ENCODE measurements around the gene GUCY1A2.

GUCY1A2 gene

DNA sequence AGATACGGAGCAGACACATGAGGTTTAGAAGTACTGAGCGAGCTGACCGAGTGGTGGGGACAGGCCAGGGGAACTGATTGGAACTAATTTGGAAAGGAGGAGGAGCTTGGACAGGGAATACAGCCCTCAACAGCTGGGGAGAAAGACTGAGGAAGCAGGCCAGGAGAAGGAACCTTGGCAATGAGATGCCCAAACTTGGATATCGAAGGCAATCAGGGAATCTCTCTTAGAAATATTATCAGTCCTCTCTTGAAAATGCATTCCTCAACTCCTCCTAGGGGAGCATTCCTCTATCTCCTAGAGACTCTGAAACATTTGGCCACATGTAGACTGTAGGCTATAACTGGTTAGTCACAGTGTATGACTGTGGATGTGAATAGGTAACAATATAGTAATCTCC lies 284.6 kb downstream of the GUCY1A2 start:
- DNase-seq (ENCODE audit: low read depth), result no peak

- DNase-seq (ENCODE audit: low read depth), result no peak
Measured at GRCh38 chr11:106728859-106729258, 289.4 kb downstream of the GUCY1A2 start.

- no peak for DNase-seq (ENCODE audit: low read depth)
Measured at GRCh38 chr11:106728379-106728778, 289.9 kb downstream of the GUCY1A2 start.

GRCh38 chr11:106727256-106727655 lies 291.0 kb downstream of the GUCY1A2 start:
- no peak for DNase-seq (ENCODE audit: low read depth)

- DNase-seq (ENCODE audit: low read depth), result no peak
Measured at GRCh38 chr11:106724293-106724892, 293.9 kb downstream of the GUCY1A2 start.

DNA sequence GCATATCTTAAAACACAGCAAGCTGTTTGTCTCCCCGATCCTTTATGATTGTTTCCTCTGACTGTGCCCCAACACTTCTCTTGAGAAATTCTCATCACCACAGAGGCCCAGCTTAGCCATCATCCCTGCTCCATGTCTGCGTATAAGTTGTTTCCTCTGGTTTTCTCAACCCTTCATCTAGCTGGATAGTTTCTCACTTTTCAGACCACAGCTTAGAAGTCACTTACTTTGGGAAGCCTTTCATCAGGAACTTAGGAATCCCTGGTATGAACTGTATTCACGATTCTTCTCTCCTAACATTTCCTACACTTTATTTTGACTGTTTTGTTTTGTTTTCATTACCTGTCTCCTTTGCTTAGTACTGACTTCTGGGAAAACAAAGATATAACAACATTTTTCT lies 295.2 kb downstream of the GUCY1A2 start:
- DNase-seq (ENCODE audit: low read depth), result no peak

GRCh38 chr11:106717222-106717621 lies 301.1 kb downstream of the GUCY1A2 start:
- no peak for DNase-seq (ENCODE audit: low read depth)

- DNase-seq (ENCODE audit: low read depth), result no peak
Measured at GRCh38 chr11:106714199-106714598, 304.1 kb downstream of the GUCY1A2 start.

- DNase-seq (ENCODE audit: low read depth), result no peak
Measured at GRCh38 chr11:106708348-106708747, 309.9 kb downstream of the GUCY1A2 start.

- DNase-seq (ENCODE audit: low read depth), result no peak
Measured at GRCh38 chr11:106706355-106706754, 311.9 kb downstream of the GUCY1A2 start.

- DNase-seq (ENCODE audit: low read depth), result no peak
Measured at GRCh38 chr11:106702805-106703204, 315.5 kb downstream of the GUCY1A2 start.

DNA sequence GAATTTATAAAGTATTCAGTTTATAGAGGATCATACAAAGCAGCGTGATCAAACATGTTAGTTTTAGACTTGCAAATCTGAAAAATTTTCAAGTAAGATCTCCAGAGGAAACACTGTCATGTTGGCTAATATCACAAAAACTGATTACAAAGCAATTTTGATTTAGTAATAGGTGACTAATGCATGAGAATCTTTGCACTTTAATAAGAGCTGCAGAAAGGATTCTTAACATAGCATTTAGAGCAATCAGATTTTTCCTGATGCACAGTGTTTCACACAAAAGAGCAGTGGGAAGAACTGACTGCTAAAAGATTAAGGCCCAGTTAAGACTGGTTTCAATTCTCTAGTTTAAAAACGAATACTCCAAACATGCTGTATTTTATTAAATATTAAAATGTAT lies 321.2 kb downstream of the GUCY1A2 start:
- no peak for DNase-seq (ENCODE audit: low read depth)

- DNase-seq (ENCODE audit: low read depth), result no peak
Measured at GRCh38 chr11:106695506-106695905, 322.8 kb downstream of the GUCY1A2 start.

DNA sequence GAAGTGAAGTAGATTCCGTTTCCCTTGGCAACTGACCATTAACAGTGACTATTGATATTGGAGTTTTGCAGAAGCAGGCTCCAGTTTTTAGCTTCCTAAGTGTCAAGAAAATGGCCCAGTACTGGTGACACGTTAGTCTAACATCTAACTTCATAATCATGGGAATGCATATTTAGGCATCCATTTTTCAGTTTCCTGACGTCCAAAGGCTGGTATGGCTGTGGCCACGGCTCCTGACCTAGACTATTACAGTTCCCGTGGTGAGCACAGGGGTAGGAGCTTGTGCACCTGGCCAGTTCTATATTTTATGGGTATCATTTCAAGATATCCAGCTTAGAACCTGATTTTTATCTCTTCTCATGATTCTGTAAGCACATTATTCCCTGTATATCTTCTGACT lies 323.8 kb downstream of the GUCY1A2 start:
- no peak for DNase-seq (ENCODE audit: low read depth)

DNA sequence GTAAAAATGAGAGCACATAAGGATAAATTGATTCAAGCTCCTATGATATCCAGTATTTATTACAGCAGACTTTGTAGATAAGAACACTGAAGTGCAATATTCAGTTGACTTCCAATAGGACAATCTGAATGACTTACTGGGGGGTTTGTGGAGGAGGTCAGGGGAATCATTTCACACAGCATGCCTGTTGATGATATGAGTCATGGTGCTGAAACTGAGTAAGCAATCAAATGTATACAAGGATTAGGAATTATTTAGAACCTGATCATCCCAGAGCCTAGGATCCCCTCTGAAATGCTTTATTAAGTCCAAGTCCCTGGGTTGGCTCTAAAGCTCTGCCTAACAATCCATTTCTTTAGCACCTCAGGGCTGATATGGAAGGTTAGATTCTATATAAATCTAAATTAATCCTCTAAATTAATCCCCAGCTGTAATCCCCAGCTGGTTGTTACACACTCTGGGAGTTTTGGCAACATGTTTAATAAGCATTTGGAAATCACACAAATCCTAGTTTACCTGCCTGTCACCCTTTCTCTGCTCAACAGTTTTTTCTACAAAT lies 326.4 kb downstream of the GUCY1A2 start:
- DNase-seq (ENCODE audit: low read depth), result no peak

GRCh38 chr11:106690923-106691322 lies 327.4 kb downstream of the GUCY1A2 start:
- DNase-seq (ENCODE audit: low read depth), result no peak

GRCh38 chr11:106684944-106685343 lies 333.3 kb downstream of the GUCY1A2 start:
- no peak for DNase-seq (ENCODE audit: low read depth)

- DNase-seq (ENCODE audit: low read depth), result no peak
Measured at GRCh38 chr11:106683435-106683834, 334.8 kb downstream of the GUCY1A2 start.

DNA sequence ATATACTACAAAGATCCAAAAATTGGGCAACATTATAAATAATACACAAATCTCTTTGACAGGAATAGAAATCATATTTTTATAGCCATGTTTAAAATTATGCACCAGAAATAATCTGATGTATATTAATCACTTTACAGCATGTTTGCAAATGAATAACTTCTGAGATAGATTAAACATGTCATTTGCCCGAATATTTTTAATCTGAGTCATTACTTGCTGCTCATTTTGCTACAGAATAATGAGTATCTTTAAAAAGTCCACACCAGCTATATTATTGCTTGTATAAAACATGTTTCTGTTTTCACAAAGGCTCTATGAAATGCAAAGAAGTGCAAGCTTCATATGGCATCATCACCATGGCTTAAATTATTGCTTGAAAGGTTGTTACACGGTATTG lies 336.8 kb downstream of the GUCY1A2 start:
- DNase-seq (ENCODE audit: low read depth), result no peak

- DNase-seq (ENCODE audit: low read depth), result no peak
Measured at GRCh38 chr11:106679581-106679980, 338.7 kb downstream of the GUCY1A2 start.

DNA sequence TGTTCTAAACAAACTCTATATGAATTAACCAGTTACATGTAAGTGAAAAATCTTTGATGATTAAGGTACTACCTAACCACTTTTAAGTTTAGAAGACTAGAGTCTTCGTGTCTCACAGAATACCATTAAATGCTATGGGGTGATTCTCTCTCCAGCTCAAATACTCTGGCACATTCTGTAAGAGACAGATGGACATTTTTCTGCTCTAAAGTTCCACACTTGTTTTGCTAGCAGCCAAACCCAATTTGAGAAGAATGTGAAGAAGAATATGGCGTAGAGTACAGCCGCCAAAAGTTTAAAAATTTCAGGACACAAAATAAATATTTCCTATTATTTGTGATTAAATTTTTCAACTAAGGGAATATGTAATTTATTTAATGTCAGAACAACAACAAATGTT lies 339.1 kb downstream of the GUCY1A2 start:
- no peak for DNase-seq (ENCODE audit: low read depth)

DNA sequence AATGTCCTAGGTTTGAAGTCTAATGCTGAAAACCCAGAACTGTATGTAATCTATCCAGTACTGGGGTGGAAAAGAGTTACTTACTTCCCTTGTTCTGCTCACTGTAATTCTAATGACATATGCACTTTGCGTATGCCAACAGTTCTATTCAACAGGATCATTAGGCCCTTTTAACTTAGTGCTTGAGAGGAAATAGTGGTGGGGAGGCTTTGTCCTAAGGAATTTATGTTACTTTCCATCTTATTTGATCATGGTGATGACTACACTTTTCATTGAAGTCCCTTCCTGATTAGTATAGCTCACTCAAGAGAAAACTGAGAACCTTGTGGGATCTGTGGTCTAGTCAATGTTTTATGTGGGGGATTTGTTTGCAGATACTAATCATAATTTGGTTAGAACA lies 348.2 kb downstream of the GUCY1A2 start:
- no peak for DNase-seq (ENCODE audit: low read depth)

DNA sequence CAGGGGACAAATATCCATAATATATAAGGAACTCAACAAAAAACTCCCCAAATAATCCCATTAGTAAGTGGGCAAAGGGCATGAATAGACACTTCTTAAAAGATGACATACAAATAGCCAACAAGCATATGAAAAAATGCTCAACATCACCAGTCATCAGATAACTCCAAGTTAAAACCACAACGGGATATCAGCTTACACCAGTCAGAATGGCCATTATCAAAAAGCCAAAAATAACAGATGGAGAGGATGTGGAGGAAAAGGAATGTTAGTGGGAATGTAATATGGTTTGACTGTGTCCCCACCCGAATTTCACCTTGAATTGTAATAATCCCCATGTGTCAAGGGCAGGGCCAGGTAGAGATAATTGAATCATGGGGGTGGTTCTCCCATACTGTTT lies 350.1 kb downstream of the GUCY1A2 start:
- DNase-seq (ENCODE audit: low read depth), result no peak

DNA sequence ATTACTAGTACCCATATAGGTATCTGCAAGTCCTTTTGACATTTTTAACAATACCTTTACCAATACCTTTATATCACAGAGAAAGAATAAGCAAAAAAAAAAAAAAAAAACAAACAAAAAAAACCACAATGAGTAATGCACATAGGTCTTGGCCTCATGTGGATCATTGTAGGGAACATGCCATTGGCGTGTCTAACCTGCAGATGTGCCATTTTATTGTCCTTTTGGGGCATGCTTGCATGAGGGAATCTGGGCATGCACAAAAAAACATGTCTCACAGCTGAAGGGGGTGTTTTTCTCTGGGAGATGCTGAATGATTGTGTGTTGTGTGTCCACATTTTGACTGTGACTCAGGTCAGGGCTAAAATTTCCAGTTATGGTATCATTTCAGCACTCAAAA lies 361.6 kb downstream of the GUCY1A2 start:
- no peak for DNase-seq (ENCODE audit: low read depth)

All from stimulated activated CD8-positive, alpha-beta memory T cell treated with anti-CD3 and anti-CD28 coated beads, Interleukin-12 subunit alpha, Interleukin-12 subunit beta, amount 100 ng/mL, for 1 hour (primary cell).